Stimulated activated CD4-positive, alpha-beta T cell treated with anti-CD3 and anti-CD28 coated beads, TNF-alpha, amount 100 ng/mL, for 24 hours (primary cell): ENCODE results near the gene NRDC.

Source experiments
- DNase-seq, 3 experiments: peaks; one replicate each; pipeline ENCODE4 v3.0.0-alpha.2; 2020; ENCODE audit warnings: low read depth in 3 of 3

NRDC gene, protein sequence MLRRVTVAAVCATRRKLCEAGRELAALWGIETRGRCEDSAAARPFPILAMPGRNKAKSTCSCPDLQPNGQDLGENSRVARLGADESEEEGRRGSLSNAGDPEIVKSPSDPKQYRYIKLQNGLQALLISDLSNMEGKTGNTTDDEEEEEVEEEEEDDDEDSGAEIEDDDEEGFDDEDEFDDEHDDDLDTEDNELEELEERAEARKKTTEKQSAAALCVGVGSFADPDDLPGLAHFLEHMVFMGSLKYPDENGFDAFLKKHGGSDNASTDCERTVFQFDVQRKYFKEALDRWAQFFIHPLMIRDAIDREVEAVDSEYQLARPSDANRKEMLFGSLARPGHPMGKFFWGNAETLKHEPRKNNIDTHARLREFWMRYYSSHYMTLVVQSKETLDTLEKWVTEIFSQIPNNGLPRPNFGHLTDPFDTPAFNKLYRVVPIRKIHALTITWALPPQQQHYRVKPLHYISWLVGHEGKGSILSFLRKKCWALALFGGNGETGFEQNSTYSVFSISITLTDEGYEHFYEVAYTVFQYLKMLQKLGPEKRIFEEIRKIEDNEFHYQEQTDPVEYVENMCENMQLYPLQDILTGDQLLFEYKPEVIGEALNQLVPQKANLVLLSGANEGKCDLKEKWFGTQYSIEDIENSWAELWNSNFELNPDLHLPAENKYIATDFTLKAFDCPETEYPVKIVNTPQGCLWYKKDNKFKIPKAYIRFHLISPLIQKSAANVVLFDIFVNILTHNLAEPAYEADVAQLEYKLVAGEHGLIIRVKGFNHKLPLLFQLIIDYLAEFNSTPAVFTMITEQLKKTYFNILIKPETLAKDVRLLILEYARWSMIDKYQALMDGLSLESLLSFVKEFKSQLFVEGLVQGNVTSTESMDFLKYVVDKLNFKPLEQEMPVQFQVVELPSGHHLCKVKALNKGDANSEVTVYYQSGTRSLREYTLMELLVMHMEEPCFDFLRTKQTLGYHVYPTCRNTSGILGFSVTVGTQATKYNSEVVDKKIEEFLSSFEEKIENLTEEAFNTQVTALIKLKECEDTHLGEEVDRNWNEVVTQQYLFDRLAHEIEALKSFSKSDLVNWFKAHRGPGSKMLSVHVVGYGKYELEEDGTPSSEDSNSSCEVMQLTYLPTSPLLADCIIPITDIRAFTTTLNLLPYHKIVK

DNA sequence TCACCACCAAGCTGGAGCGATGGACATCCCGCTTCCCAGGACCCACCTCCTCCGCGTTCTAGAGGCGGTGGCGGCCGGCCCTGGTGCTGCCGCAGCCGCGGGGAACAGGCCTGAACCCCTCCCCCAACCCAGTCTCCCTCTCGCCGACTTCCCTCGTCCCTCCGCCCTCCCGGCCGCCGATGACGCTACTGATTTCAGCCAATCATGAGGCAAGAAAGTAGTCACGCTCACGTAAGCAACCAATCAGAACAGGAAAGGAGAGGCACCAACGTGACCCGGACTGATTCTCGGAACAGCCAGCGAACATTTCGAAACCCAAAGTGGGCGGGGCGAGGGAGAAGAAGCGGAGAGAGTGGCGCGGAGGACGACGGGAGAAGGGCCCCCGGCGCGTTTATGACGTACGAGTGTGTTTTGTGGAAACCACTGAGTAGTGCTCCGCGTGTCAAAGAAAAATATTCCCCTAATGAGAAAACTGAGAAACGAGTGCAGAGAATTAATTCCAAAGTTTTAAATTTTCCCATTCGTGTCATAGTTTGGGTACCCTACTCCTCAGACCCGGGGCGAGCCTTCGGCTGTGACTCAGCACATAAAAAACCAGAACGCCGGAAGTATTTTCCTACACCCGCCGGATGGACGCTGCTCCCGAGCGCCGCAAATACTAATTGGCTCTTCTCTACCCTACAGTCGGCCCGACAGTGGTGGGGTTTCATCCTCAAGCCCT, at the start of gene NRDC:
Gene NRDC (minus strand): TSS at position 112 of the 721 bp plus-strand sequence. CDS start 112 bp downstream, outside the sequence.
- peak; percentile 99 to 100 (median 99) for DNase-seq

DNA sequence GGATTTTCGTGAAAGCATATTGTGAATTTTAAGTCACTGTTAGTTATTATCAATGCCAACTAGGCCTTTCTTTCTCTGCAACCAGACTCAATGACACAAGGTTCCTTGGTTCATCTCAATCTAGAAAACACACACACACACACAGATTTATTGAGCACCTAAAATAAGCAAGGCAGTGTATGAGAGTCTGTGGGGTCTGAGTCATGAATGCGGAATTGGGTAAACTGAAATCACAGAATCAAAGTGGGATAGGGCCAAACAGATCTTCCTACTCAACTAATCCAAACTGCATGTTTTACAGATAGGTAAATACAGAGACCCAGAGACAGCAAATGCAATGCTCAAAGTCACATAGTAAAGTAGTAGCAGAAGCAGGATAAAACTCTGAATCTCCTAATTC, 48.5 kb upstream of the NRDC start:
- DNase-seq = no peak

DNA sequence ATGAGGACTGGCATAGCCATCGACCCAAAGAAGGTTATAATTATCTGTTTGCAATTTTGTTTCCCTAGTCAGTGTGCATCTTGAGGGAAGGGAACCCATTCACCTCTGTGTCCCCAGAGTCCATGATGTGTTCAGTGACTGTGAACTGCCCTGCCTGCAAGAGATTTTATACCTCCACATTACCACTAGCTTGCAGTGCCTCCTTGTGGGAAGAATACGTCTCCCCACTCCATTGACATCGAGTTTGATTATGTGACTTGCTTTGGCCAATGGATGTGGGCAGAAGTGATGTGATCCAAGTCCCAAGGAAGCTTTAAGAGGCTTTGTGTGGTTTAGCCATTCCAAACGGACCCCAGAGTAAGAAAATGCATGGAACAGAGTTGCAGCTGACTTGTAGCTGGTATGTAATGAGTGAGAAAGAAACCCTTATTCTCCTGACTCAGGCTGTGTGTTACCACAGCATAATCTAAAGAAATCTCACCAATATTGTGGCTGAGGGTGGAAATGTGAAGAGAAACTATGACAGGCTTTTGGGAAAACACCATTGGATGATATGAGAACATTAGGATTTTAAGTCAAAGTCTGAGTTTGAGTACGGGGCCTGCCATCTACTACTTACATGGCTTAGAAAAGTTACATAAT, 47.8 kb upstream of the NRDC start:
- no peak for DNase-seq

DNA sequence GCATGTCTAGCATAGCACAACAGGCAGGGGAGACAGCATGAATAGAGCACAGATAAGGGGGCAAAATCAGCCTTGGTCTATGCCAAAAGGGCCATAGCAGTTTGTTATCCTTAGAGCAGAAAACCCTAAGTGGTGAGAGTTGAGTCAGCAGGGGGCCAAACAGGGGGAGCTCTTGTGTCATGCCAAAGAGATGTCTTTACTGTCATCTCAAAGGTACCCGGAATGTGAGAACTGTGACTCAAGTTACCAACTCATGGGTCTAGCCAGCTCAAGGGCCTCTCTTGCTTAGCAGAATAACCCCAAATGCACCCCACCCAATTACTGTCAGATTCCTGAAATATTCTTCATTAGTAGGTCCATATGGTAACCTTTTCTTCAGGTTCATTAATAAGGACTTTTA, 45.9 kb upstream of the NRDC start:
- peak in 1 of 3 experiments; percentile 32 for DNase-seq

DNA sequence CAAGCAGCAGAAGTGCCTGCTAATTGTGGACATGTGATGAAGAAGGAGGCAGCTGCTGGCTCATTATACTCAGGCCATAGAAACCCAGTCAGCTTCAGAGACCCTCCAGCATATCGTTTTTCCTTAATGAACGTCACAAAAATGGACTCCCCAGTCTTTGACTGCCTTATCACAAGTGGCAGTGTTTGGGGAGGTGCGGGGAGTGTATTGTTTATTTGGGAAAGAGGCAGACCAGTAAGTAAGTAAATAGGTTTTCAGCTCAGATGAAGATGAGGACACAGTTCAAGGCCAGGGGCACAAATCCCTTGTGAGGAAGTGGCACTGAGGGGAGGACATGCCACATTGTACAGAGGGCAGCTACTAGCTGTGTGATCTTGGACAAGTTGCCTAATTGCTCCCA, 43.5 kb upstream of the NRDC start:
- DNase-seq = no peak

DNA sequence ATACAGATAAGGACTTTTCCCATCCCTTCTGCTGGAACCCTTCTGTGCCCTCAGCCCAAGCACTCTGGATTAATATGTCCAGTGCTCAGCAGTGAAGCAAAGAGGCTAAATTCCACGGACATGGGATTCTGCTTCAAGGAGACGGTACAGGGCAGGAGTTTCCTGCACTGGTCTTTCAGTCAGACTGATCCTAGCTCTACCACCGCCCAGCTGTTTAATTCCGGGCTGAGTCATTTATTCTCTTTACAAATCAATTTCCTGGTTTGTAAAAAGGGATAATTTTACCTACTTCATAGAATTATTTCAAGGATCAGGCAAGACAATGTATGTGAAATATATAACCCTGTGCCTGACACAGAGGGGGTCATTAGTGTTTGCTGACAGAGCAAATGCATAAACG, 41.6 kb upstream of the NRDC start:
- no peak for DNase-seq

DNA sequence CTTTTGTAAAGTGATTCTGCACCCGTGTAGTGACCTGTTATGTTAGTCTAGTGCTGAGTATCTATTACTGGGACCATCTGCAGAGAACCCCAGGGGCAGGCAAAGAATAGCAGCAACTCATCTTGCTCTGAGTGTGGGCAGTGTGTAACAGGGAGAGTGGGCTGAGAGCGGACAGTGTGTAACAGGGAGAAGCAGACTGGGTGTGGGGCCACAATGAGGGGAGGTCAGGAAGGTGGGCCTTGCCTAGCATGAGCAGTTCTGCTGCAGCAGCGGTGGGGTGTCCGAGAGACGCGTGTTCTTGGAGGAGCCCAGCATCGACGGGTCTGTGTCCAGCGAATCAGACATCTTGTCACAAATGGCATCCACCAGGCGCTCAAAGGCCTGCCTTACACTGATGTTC, 41.2 kb upstream of the NRDC start:
- DNase-seq = no peak

DNA sequence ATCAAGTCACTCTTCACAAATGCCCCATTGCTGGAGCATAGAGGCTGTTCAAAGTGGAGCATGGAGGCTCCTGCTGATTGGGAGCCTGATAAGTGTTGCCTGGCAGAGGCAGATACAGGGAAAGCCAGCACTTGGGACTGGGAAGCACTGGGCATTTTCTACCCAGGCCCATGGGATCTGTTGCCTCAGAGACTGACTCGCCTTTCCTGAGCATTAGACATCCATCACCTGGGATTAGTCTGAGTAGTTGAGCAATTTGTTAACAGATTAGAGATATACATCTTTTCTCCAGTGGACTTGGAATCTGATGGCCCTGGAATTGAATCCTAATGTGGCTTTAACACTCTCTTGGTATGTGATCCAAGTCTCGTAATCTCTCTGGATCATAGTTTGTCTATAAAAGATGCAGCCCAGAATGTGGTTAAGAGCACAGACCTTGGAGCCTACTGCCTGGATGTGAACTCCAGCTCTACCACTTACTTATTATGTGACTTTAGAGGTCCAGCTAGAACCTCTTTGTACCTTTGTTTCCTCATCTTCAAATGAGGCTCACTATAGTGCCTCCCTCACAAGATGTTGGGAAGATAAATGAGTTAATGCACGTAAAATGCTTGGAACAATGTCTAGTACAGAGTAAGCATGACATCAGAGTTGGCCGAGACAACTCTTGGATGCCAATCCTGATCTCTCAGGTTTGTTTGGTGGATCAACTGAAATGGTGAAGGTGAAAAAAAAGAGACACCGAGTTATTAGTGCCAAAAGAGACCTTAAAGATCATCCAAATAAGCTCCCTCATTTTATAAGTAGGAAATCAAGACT, 38.3 kb upstream of the NRDC start:
- no peak for DNase-seq

DNA sequence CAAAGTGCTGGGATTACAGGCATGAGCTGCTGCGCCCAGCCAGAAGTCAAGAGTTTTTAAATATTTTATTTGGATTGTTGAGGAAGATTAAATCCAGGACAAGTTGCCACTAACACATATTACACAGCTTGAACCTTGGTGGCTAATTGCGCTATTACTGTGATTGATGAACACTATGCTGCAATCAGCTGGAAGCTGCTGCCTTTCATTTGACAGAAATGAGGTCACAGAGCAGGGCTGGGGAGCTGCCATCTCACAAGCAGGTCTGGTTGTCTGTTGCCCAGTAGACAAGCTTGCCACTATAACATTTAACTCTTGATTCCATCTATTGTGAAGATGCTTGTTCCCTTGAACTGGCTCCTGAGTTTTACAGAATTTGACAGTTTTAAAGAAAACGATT, 37.4 kb upstream of the NRDC start:
- DNase-seq = no peak

DNA sequence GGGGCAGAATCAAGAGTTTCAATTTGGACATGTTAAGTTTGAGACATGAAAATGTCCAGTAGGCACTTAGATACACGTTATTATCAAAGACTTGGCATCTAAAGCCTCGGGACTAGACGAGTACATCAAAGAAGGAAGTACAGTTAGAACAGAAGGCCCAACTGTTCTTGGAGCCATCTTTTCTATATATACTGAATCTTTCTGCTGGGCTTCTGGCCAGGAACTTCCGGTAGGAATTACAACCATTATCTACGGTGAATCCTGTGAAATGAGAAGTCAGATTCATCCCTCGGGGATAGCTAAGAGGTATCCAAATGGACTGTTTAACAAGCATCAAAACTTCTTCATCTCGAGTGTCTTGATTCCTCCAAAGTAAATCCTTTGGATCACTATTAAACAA, 34.4 kb upstream of the NRDC start:
- DNase-seq = no peak

DNA sequence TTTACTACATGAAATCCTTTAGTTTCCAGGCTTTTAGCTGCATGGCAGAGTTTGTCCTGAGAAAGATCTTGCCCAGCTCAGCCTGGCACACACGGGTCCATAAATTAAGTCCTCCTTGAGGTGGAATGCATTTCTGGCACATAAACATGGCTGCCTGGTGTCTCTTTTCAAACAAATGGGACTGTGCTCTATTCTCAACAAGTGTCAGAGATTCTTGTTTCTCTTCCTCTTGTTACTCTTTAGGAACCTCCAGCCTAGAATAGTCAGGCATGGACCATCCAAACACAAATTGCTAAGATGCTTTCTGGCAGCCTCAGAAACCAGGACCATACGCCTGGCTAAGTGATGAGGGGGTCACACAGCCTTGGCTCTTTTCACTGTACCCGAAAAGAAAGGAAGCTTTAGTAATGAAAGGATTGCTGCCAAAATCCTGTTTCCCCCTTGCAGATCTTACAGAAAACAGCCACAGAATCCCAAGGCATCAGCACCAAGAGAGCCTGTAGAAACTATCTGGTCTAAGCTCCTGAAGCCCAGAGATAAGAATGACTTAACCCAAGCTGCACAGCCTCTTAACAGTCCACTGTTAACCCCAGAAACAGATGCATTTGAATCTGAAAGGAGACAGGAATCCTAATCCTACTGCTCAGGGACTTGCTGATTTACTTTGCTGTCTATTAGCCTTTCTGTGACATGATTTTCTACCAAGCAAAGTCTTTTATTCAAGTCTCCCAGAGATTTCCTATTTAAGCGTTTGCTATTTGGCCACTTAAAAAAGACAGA, 31.9 kb upstream of the NRDC start:
- no peak for DNase-seq

DNA sequence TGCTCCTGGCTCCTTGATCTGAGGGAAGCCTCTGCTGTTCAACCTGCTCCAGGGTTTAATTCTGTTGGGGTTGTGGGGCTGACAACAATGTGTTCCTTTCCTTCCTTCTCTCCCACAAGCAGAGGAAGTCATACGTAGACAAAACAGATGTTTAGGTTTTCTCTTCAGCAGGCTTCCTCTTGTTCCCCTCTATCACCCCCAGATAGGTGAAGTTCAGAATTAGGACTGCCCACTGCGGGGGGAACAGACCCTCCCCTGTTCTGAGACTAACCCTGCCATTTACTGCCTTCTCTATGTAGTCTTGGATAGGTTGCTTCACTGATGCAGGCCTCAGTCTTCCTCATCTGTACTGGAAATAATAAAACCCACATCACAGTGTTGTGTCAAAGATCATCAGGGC, 30.0 kb upstream of the NRDC start:
- DNase-seq = no peak

DNA sequence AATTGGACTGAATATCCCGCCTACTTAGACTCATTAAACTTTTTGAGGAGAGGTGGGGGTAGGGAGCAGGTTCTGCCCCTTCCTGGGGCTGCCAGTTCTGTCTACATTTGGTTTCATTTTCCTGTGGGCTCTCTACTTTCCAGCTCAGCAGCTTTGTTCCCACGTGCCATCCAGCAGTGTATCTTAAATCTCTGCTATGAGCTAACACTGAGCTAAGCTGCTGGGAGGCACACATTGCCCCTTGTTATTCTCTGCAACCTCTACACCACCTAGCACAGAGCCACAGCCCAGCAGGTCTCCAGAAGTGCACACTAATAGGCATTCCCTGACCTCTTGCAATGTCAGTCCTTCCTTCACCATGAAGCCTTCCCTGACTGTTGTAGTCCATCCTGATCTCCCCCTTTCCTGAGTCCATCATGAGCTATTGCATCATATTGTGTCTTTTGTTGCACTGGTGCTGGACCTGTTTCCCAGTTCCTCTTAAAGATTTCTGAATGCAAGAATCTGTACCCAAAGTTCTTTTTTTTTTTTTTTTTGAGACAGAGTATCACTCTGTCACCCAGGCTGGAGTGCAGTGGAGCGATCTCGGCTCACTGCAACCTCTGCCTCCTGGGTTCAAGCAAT, 28.7 kb upstream of the NRDC start:
- DNase-seq = no peak

DNA sequence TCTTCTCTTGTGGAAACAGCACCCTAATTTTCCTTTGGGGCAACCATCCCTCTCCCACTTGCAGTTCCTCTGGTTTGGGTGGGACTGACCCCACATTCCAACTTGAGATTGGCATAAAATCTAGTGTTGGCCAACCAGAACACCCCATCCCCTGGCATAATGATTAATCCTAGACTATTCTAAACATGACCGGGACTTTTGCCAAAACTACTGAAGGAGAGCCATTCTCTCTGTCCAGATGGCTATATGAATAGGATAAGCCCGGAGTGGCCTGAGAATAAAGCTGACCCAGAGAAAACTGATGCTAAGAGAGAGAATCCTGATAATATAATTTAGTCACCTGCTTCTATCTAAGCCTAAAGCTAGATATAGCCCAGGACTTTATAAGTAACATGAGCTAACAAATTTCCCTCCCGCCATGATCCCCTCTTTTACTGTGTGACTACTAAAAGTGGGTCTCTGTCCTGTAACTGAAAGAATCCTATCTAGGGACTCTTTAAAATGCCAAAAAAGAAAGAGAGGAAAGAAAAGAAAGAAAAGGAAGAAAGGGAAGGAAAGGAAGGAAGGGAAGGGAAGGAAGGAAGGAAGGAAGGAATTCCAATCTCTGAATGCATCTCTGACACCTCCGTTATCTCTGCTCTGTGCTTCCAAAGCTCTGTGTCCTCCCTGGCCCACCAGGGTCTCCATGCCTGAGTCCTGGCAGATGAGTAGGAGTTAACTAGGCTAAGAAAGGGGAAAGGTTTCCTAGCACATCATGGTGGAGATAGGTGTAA, 28.0 kb upstream of the NRDC start:
- no peak for DNase-seq

DNA sequence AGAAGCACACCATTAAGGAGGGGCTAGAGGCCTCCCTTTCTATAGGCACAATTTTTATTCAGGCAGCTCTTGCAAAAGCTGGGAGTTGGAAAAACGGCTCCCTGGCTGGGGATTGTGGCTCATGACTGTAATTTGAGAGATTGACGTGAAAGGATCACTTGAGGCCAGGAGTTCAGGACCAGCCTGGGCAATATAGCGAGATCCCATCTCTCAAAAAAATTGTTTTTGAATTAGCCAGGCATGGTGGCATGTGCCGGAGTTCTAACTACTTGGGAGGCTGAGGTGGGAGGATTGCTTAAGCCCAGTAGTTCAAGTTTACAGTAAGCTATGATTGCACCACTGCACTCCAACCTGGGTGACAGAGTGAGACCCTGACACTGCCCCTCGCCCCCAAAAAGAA, 23.9 kb upstream of the NRDC start:
- no peak for DNase-seq

DNA sequence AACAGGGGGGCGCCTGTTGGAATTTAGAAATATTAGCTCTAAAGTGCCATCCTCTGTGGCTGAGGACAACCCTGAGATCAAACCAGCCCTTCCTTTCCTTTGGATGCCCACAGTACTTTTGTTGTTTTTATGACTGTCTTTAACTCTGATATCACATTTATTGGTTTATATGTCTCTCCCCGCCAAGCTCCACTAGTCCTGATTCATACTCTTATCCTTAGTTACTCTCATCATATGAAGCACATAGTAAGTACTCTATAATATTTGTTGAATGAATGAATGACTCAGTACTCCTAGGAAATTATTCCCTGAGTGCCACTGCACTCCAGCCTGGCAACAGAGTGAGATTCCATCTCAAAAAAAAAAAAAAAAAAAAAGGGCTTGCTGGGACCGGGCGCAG, 22.6 kb upstream of the NRDC start:
- DNase-seq = no peak

DNA sequence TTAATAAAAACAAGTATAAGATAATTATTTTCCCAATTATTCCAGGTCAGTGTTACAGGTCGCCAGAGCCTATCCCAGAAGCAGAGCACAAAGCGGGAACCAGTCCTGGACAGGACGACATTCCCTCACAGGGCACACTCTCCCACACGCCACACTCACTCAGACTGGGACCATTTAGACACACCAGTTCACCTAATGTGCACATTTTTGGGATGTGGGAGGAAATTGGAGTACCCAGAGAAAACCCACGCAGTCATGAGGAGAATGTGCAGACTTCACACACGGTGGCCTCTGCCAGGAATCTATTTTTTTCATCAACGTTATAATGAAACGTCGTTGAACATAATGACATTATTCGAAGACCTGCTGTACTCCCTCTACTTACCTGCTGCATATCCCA, 20.5 kb upstream of the NRDC start:
- no peak for DNase-seq

DNA sequence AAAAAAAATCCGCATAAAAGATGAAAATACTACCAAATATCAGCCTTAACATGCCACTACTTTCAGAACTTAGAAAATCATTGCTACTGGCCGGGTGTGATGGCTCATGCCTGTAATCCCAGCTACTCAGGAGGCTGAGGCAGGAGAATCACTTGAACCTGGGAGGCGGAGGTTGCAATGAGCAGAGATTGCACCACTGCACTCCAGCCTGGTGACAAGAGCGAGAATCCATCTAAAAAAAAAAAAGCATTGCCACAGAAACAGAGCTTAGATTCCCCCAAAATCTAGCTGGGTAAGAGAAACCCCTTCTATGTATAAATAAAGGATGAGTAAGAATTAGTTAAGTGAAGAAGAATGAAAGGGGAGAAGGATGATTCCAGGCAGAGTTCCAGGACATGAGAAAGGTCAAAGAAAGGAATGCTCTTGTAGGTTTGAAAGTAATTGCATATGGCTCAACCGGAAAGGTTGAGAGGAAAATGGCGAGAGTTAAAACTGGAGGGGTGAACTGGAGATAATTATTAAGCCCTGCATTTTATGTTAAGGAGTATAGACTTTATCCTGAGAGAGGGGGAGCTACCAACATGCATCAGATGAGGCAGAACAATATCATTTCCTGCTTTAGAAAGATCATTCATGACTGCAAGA, 19.7 kb upstream of the NRDC start:
- DNase-seq = no peak
